Activated T-cell treated with anti-CD3 and anti-CD28 coated beads for 48 hours (primary cell): Measurements from ENCODE around the gene CD2.

ENCODE experiments used
- DNase-seq: peaks from one replicate; pipeline ENCODE4 v3.0.0-alpha.2; 2020; ENCODE audit warnings: low read depth

CD2 gene

DNA sequence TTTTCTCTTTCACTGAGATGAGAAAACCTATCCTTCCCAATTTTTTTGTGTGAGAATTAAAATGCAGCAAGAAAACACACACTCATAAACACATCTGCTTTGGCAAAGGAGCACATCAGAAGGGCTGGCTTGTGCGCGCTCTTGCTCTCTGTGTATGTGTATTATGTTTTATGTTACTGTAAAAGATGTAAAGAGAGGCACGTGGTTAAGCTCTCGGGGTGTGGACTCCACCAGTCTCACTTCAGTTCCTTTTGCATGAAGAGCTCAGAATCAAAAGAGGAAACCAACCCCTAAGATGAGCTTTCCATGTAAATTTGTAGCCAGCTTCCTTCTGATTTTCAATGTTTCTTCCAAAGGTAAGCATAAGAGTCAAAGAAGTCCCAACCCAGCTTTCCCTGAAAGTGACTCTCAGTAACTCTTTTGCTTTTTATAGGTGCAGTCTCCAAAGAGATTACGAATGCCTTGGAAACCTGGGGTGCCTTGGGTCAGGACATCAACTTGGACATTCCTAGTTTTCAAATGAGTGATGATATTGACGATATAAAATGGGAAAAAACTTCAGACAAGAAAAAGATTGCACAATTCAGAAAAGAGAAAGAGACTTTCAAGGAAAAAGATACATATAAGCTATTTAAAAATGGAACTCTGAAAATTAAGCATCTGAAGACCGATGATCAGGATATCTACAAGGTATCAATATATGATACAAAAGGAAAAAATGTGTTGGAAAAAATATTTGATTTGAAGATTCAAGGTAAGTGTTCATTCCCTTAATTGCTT, at the start of gene CD2:
TSS of gene CD2 (plus strand) at position 233 of the 780 bp plus-strand sequence. CDS start at position 296, 63 bp downstream.
- DNase-seq, result no peak

GRCh38 chr1:116706123-116706522, 48.1 kb upstream of the CD2 start:
- DNase-seq, result no peak

- DNase-seq, result no peak
These were observed 47.4 kb upstream of the CD2 start for GRCh38 chr1:116706841-116707240.

- DNase-seq, result no peak
These were observed 45.9 kb upstream of the CD2 start for GRCh38 chr1:116708255-116708900.

DNA sequence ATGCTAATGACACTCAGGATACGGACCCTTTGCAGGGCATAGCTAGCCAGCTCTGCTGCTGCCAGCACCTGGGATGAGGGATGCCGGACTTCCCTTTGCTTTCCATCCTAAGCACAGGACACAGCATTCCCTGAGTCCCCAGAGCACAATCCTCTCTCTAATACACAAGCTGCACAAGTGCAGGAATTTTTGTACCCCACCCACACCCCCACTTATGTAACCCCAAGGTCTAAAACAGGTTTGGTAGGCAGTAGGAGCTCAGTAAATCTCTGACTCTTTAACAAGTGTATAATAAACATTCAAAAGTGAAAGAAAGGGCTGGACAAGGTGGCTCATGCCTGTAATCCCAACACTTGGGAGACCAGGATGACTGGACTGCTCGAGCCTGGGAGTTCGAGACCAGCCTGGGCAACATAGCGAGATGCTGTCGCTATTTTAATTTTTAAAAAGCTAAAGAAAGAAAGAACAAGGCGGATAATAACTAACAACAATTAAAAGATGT, 44.5 kb upstream of the CD2 start:
- no peak for DNase-seq

DNA sequence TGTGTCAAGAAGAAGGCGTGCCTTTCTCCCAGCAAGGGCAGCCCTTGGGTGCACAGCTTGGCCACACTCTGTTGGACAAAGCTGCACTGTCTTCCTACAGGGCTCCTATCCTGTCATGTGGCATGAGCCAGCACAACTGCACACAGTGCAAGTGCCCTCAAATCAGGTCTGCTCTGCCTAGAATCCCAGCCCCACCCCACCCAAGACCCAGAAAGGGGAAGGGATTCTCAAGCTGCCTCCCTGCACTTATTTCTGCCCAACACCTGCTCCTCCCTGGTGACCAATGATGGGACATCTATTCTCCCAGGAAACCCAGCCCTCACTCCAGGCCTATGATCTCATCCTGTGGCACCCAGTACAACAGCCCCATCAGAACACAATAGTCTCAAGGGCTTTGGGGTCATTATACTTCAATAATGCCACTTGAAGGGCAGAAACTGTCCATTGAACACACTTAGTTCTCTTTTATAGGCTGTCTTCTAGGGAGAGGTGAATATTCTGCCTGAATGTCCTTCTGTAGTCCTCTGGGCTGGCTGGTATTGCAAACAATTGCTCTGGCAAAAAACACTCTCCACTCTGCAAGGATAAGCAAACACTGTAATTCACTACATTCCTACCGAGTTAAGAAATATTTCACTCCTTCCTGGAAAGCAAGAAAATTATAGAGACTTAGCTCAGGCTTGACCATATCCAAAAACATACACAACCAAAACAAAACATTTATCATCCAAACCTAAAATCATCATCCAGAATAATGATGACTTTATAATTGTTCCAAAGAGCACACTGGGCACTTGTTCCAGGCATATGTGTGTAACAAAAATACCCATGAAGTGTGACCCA, 43.6 kb upstream of the CD2 start:
- no peak for DNase-seq

DNA sequence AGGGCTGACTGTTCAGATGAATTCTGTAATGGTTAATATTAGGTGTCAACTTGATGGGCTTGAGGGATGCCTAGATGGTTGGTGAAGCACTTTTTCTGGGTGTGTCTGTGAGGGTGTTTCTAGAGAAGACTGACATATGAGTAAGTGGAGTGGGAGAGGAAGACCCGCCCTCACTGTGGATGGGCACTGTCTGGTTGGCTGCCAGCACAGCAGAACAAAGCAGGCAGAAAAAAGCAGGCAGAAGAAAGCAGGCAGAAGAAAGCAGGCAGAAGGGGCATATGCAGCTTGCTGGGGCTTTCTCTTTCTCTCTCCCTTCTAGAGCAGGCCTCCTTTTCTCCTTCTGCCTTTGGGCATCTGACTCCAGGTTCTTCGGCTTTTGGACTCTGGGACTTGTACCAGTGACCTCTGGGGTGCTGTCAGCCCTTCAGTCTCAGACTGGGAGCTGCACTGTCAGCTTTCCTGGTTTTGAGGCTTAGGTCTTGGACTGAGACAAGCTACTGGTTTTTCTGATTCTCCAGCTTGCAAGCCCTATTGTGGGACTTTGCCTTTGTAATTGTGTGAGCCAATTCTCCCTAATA, 42.9 kb upstream of the CD2 start:
- peak; percentile 30 for DNase-seq

GRCh38 chr1:116712510-116712909, 41.7 kb upstream of the CD2 start:
- no peak for DNase-seq

DNA sequence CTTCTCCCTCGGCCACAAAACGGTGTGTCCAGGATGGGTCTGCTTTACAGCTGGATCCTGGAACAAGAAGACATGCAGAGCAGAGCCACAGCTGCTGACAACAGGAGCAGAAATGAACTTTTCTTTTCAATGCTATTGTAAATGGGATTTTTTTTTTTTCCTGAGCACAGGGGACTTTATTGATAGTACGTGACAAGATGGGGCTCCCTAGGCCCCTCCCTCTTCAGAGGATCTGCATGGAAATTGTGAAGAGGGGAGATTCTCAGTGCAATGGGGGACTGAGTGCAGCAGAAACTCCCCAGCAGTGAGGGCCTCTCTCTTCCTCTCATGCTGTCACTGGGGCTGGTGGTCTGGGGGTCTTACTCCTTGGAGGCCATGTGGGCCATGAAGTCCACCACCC, 40.8 kb upstream of the CD2 start:
- DNase-seq, result no peak

- DNase-seq, result no peak
These were observed 37.8 kb upstream of the CD2 start for GRCh38 chr1:116716391-116716790.

DNA sequence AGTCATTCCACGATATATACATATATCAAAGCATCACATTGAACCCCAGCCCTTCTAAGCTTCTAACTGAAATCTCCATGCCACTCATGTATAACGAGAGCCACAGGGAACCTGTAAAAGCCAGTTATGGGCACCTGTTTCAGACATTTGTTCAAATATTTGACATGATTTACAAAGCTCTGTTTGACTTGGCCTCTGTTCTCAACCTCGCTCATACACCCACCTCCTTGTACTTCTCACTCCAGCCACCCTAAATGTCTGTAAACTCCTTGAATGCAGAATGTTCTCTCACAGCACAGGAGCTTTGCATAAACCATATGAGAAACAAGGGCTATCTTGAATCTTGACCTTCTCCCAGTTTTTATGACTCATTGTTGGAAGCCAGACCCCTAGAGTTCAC, 36.9 kb upstream of the CD2 start:
- DNase-seq, result no peak

GRCh38 chr1:116720364-116721038, 33.7 kb upstream of the CD2 start:
- no peak for DNase-seq

DNA sequence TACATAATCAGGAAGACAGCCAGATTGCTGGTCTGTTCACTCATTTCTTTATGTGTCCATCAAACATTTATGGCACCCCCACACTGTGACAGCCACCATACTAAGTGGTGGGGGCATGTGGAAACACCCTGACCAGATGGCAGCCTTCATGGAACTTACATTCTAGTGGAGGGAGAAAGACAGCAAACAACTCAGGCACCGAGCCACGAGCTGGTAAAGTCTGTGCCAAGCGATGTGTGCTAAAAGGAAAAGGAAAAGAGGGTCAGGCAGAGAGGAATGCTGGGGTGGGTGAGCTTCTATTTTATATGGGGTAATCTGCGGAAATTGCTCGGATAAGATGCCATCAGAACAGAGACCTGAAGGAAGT, 33.2 kb upstream of the CD2 start:
- DNase-seq, result no peak

DNA sequence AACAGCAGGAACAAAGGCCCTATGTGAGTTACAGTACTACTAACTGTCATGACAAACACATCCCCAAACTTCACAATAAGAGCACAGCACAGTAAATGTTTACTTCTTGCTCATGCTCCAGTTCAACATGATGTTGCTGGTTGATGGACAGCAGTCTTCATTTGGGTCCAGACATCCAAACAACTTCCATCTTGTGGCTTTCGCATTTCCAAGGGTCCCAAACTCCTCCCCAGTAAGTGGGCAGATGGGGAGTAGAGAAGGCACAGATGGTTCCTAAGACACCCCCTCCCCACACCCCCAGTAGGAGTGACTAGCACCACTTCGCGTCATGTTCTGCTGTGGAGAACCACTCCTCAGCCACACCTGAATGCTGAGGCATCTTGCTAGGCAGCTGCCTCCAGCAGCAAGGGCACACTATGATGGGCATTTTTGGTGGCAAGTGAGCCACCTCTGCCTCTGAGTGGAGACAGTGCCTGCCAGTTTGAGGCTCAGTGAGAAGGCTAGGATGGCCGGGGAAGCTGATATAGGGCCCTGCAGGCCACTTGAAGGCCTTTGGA, 32.7 kb upstream of the CD2 start:
- no peak for DNase-seq

- DNase-seq, result no peak
These were observed 32.0 kb upstream of the CD2 start for GRCh38 chr1:116722016-116722838.

GRCh38 chr1:116724765-116725375, 29.4 kb upstream of the CD2 start:
- peak; percentile 64 for DNase-seq

GRCh38 chr1:116725798-116726197, 28.4 kb upstream of the CD2 start:
- no peak for DNase-seq

DNA sequence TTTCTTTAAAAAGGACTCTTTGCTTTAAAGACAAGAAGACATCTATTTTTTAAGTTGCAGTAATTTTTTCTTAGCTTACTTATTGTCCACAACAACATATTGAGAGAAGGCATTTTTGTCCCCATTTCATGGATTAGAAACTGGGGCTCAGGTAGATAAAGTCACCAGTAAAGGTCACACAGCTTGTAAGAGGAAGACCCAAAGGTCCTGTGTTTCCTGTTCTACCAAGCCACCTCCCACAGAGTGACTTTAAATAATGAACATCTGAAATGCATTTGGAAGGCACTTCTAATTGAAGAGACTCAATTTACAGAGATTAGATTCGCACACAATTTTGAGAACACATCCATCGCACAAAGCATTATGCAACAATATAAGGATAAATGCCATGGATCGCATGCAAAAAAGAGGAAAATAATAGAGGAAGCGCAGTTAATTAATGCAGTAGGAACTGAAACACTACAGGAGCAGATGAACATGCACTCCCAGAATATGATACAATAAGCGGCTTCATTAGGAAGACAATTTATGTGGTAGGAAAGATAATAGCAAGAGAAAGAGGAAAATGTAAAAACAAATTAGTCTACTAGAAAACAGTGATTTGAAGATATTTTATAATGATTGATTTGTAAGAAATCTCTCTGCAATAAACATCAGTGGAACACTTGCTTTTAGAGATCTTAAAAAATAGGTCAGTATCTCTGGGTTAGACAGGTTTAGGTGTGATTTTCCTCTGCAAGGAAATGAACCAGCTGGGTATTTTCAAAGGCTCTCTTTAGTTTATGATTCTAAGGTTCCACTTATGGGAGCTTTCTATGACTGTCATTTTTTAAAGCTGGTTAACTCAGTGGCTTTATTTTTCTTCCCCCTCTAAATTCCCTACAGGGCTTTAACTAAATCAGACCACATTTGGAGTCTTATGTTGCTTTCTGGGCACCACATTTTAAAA, 27.1 kb upstream of the CD2 start:
- DNase-seq, result no peak

- no peak for DNase-seq
These were observed 22.8 kb upstream of the CD2 start for GRCh38 chr1:116731439-116731838.
